ENCODE data around the gene LZTS2.

Gene LZTS2

DNA sequence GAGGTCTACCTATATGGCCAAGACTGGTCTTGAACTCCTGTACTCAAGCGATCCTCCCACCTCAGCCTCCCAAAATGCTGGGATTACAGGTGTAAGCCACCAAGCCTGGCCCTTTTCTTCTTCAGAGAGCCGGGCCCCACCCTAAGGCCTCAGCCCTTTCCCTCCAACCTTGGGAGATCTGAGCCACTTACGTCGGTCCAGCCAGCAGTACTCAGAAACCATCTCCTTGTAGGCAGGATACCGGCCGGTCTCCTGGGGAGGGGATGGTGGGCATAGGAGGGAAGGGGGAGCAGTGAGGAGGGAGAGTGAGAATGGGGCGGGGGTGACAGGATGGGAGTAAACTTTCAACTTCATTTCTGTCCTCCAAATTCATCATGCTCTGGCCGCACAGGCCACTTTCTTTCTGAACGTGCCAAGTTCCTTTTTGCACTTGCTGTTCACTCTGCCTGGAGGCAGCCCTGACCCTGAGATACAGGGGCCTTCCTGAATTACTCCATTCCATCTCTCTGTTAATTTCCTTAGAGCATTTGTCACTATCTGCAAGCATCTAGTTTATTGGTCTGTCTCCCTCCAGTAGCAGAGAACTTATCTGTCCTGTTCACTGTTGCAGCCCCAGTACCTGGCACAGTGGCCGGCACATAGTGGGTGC is 20.9 kb downstream of the LZTS2 start:
- Histone ChIP-seq H3K9me3 (ENCODE audit: control insufficient read depth, insufficient read depth, low read depth, low read length) (no peaks in the 10 kb centered on the region), H3K4me3 (ENCODE audit: low read depth, low read length) (no peak overlapping the region), H3K36me3 (ENCODE audit: control insufficient read depth in 2 of 2, insufficient read depth in 1 of 2, low read length in 2 of 2) (no peaks in the 10 kb centered on the region), H3K4me1 (ENCODE audit: control insufficient read depth, insufficient read depth, low read length) (no peaks in the 10 kb centered on the region; the same call in 1 of the 2 replicates), H3K27ac (ENCODE audit: extremely low read depth, low read depth, low read length) (no peak overlapping the region)
- ChIA-PET POLR2A (no interaction called here), CTCF (interaction anchor here (0.6 to 7.2 kb wide), 6 partner anchors 9 to 122 kb away, joined by 3 to 274 read pairs (median 36); partner anchors contain the start of genes KAZALD1, LZTS2, MRPL43 and PDZD7)
- no peak for TF ChIP-seq ZNF239 (tag by site-specific recombination; IDR thresholded peaks at IDR 0.05)
- TF ChIP-seq, protein P1, sequence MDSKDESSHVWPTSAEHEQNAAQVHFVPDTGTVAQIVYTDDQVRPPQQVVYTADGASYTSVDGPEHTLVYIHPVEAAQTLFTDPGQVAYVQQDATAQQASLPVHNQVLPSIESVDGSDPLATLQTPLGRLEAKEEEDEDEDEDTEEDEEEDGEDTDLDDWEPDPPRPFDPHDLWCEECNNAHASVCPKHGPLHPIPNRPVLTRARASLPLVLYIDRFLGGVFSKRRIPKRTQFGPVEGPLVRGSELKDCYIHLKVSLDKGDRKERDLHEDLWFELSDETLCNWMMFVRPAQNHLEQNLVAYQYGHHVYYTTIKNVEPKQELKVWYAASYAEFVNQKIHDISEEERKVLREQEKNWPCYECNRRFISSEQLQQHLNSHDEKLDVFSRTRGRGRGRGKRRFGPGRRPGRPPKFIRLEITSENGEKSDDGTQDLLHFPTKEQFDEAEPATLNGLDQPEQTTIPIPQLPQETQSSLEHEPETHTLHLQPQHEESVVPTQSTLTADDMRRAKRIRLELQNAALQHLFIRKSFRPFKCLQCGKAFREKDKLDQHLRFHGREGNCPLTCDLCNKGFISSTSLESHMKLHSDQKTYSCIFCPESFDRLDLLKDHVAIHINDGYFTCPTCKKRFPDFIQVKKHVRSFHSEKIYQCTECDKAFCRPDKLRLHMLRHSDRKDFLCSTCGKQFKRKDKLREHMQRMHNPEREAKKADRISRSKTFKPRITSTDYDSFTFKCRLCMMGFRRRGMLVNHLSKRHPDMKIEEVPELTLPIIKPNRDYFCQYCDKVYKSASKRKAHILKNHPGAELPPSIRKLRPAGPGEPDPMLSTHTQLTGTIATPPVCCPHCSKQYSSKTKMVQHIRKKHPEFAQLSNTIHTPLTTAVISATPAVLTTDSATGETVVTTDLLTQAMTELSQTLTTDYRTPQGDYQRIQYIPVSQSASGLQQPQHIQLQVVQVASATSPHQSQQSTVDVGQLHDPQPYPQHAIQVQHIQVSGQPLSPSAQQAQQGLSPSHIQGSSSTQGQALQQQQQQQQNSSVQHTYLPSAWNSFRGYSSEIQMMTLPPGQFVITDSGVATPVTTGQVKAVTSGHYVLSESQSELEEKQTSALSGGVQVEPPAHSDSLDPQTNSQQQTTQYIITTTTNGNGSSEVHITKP (tag by site-specific recombination; IDR thresholded peaks at IDR 0.05), result no peak
- no peak for TF ChIP-seq PATZ1 (tag by site-specific recombination; IDR thresholded peaks at IDR 0.05)
- no peak for TF ChIP-seq ZNF248 (tag by site-specific recombination; IDR thresholded peaks at IDR 0.05)
- no peak for TF ChIP-seq ZNF747 (tag by site-specific recombination; IDR thresholded peaks at IDR 0.05)
- no peak for TF ChIP-seq WT1 (tag by site-specific recombination; IDR thresholded peaks at IDR 0.05)
- no peak for TF ChIP-seq ZNF654 (tag by site-specific recombination; IDR thresholded peaks at IDR 0.05; ENCODE audit: low read depth)
- no peak for TF ChIP-seq ZNF830 (tag by site-specific recombination; IDR thresholded peaks at IDR 0.05; ENCODE audit: low read depth)

- POLR2A ChIA-PET, result no interaction called here
- TF ChIP-seq SP7 (tag by site-specific recombination; IDR thresholded peaks at IDR 0.05) (no peak), PRDM2 (tag by site-specific recombination; IDR thresholded peaks at IDR 0.05; ENCODE audit: borderline replicate concordance) (no peak), MZF1 (tag by site-specific recombination; IDR thresholded peaks at IDR 0.05; ENCODE audit: borderline replicate concordance) (no peak), ZNF18 (tag by site-specific recombination; IDR thresholded peaks at IDR 0.05) (no peak), ZNF623 (tag by site-specific recombination; IDR thresholded peaks at IDR 0.05) (no peak), ZNF266 (tag by site-specific recombination; IDR thresholded peaks at IDR 0.05; ENCODE audit: low read depth) (no peak), ZNF596 (tag by site-specific recombination; IDR thresholded peaks at IDR 0.05) (no peak), ZNF501 (tag by site-specific recombination; IDR thresholded peaks at IDR 0.05) (no peak), BCL11A (tag by site-specific recombination; IDR thresholded peaks at IDR 0.05; ENCODE audit: low read depth) (no peak), ZNF768 (tag by site-specific recombination; IDR thresholded peaks at IDR 0.05) (no peak), ZNF664 (tag by site-specific recombination; IDR thresholded peaks at IDR 0.05) (no peak), ZNF600 (tag by site-specific recombination; IDR thresholded peaks at IDR 0.05) (no peak)
- TF ChIP-seq, protein P2, sequence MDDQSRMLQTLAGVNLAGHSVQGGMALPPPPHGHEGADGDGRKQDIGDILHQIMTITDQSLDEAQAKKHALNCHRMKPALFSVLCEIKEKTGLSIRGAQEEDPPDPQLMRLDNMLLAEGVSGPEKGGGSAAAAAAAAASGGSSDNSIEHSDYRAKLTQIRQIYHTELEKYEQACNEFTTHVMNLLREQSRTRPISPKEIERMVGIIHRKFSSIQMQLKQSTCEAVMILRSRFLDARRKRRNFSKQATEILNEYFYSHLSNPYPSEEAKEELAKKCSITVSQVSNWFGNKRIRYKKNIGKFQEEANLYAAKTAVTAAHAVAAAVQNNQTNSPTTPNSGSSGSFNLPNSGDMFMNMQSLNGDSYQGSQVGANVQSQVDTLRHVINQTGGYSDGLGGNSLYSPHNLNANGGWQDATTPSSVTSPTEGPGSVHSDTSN (CRISPR knock-in tag; IDR thresholded peaks at IDR 0.05), result no peak
Observed at GRCh38 chr10:101021239-101021638, 21.6 kb downstream of the LZTS2 start.

More at GRCh38 chr10:101021239-101021638, 21.6 kb downstream of the LZTS2 start:
- Histone ChIP-seq H3K27ac (ENCODE audit: extremely low read depth, low read depth, low read length) (no peak overlapping the region), H3K36me3 (ENCODE audit: control insufficient read depth in 2 of 2, insufficient read depth in 1 of 2, low read length in 2 of 2) (no peaks in the 10 kb centered on the region), H3K4me1 (ENCODE audit: control insufficient read depth, insufficient read depth, low read length) (no peaks in the 10 kb centered on the region; the same call in 1 of the 2 replicates), H3K4me3 (ENCODE audit: low read depth, low read length) (no peak overlapping the region), H3K9me3 (ENCODE audit: control insufficient read depth, insufficient read depth, low read depth, low read length) (no peaks in the 10 kb centered on the region)
- CTCF ChIA-PET, result no interaction called here
